ENCODE results near the gene SH2D6. TPM values are rescaled to one million over a fixed set of nuclear protein-coding genes. Genes with fewer than 3 reads are reported as not detected.

SH2D6 gene
- total RNA-seq, 2 donors from 2014 or later = 0.26 to 15.5 TPM

GRCh38 chr2:85383850-85384249, 34.7 kb upstream of the SH2D6 start:
- TF ChIP-seq POLR2A (IDR thresholded peaks at IDR 0.05) = no peak
- TF ChIP-seq CTCF (IDR thresholded peaks at IDR 0.05) = no peak
- no peaks in the 10 kb centered on the region for H3K9me3 ChIP-seq
- intact Hi-C loops (cut with DNase I) = no loop called here
- no peaks in the 10 kb centered on the region for H3K4me1 ChIP-seq
- H3K27ac ChIP-seq = no peak overlapping the region
- no peak for DNase-seq
- no peaks in the 10 kb centered on the region for H3K27me3 ChIP-seq
- H3K4me3 ChIP-seq = no peak overlapping the region
- no peak for ATAC-seq
- WGBS, 2 donors = 75 to 80% methylated on average over 4 of the region's 4 CpGs
- H3K36me3 ChIP-seq (replicated peaks in 1 of 2; ENCODE audit: insufficient read depth in 1 of 2, low read depth in 2 of 2) = peaks cover 0 to 4% of the 10 kb centered on the region in 2 donors

GRCh38 chr2:85385746-85386145, 32.8 kb upstream of the SH2D6 start:
- Histone ChIP-seq H3K4me3 (no peak overlapping the region), H3K27me3 (no peaks in the 10 kb centered on the region), H3K4me1 (no peaks in the 10 kb centered on the region), H3K36me3 (replicated peaks in 1 of 2; ENCODE audit: insufficient read depth in 1 of 2, low read depth in 2 of 2) (peaks cover 0 to 4% of the 10 kb centered on the region in 2 donors), H3K9me3 (no peaks in the 10 kb centered on the region), H3K27ac (no peak overlapping the region)
- 79 to 92% methylated on average over 2 of the region's 2 CpGs for WGBS, 2 donors
- DNase-seq = no peak
- no peak for TF ChIP-seq CTCF (IDR thresholded peaks at IDR 0.05)
- TF ChIP-seq POLR2A (IDR thresholded peaks at IDR 0.05) = no peak
- ATAC-seq = no peak
- intact Hi-C loops (cut with DNase I) = no loop called here

GRCh38 chr2:85387754-85388153, 30.8 kb upstream of the SH2D6 start:
- intact Hi-C loops (cut with DNase I) = no loop called here
- no peaks in the 10 kb centered on the region for H3K4me1 ChIP-seq
- no peaks in the 10 kb centered on the region for H3K27me3 ChIP-seq
- H3K36me3 ChIP-seq (replicated peaks in 1 of 2; ENCODE audit: insufficient read depth in 1 of 2, low read depth in 2 of 2) = peaks cover 0 to 4% of the 10 kb centered on the region in 2 donors
- no peak for DNase-seq
- no peak overlapping the region for H3K4me3 ChIP-seq
- 91 to 97% methylated on average over 2 of the region's 2 CpGs for WGBS, 2 donors
- H3K9me3 ChIP-seq = no peaks in the 10 kb centered on the region
- TF ChIP-seq POLR2A (IDR thresholded peaks at IDR 0.05) (no peak), CTCF (IDR thresholded peaks at IDR 0.05) (no peak)
- ATAC-seq = no peak
- H3K27ac ChIP-seq = no peak overlapping the region

- 77 to 88% methylated on average over 5 to 9 of the region's 9 CpGs for WGBS, 2 donors
- Histone ChIP-seq H3K9me3 (no peaks in the 10 kb centered on the region), H3K4me3 (no peak overlapping the region), H3K27me3 (no peaks in the 10 kb centered on the region), H3K36me3 (replicated peaks in 1 of 2; ENCODE audit: insufficient read depth in 1 of 2, low read depth in 2 of 2) (peaks cover 0 to 4% of the 10 kb centered on the region in 2 donors), H3K4me1 (no peaks in the 10 kb centered on the region), H3K27ac (no peak overlapping the region)
- intact Hi-C loops (cut with DNase I) = no loop called here
- TF ChIP-seq POLR2A (IDR thresholded peaks at IDR 0.05) = no peak
- TF ChIP-seq CTCF (IDR thresholded peaks at IDR 0.05) = no peak
- no peak for DNase-seq
- no peak for ATAC-seq
These were observed 29.5 kb upstream of the SH2D6 start for GRCh38 chr2:85388878-85389538.

Data from body of pancreas (tissue), 4 donors.